ENCODE results near the gene CNTNAP4.

CNTNAP4 gene

DNA sequence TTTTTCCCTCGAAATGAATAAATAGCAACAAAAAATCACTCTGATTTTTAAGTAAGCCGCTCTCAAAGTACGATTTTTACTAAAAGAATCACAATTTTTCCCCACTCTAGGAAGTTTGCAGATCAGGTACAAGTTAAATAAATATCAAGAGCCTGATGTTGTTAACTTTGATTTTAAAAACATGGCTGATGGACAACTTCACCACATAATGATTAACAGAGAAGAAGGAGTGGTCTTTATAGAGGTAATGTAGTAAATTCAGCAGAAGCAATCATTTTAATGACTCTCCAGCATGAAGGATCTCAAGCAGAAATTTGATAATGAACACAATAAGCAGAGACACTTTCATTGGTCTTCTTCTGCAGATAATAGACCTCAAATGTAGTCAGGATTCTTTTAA, 262.4 kb downstream of the CNTNAP4 start:
- FAIRE-seq (no peak), DNase-seq (ENCODE audit: insufficient read length, low spot score) (no peak)
- TF ChIP-seq, protein P1, sequence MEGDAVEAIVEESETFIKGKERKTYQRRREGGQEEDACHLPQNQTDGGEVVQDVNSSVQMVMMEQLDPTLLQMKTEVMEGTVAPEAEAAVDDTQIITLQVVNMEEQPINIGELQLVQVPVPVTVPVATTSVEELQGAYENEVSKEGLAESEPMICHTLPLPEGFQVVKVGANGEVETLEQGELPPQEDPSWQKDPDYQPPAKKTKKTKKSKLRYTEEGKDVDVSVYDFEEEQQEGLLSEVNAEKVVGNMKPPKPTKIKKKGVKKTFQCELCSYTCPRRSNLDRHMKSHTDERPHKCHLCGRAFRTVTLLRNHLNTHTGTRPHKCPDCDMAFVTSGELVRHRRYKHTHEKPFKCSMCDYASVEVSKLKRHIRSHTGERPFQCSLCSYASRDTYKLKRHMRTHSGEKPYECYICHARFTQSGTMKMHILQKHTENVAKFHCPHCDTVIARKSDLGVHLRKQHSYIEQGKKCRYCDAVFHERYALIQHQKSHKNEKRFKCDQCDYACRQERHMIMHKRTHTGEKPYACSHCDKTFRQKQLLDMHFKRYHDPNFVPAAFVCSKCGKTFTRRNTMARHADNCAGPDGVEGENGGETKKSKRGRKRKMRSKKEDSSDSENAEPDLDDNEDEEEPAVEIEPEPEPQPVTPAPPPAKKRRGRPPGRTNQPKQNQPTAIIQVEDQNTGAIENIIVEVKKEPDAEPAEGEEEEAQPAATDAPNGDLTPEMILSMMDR (IDR thresholded peaks at IDR 0.05; ENCODE audit: insufficient read depth, missing control alignments), result no peak

DNA sequence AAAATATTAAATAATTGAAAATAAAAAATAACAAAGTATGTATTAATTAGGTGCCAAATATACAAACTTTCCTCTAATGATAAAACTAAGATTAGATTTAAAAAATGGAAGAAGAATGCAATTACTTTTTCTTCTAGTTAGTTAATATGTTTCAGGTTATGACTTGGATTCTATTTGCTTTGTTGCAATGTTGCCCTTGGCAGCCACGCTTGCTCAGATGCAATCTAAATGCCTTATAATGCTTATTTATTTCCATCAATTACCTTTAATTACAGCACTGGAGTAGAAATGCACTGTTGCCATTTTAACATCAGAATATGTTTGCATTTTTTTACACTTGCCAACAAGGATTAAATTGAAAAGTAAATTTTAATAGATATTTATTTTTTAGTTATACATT, 263.9 kb downstream of the CNTNAP4 start:
- no peak for FAIRE-seq
- TF ChIP-seq, protein P1 (IDR thresholded peaks at IDR 0.05; ENCODE audit: insufficient read depth, missing control alignments), result no peak
- no peak for DNase-seq (ENCODE audit: insufficient read length, low spot score)

DNA sequence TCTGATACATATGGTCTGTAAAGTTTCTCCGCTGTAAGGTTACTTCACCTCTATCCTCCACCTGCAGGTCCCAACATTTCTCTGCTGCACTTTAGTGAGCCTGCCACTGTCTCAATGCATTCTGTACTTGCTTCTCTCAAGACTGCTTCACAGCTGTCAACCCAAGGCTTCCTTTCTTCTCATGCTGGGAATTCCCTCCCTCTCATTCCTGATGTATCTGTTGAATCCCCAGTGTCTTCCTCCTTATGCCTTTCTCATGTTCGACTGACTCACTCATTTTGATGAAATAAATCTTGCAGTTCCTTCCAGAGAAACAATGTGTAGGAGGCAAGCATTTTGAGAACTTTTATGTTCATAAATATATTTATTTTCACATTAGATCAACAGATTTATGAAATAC, 288.3 kb downstream of the CNTNAP4 start:
- TF ChIP-seq, protein P1 (IDR thresholded peaks at IDR 0.05; ENCODE audit: insufficient read depth, missing control alignments), result no peak
- DNase-seq (ENCODE audit: insufficient read length, low spot score) (no peak), FAIRE-seq (no peak)

DNA sequence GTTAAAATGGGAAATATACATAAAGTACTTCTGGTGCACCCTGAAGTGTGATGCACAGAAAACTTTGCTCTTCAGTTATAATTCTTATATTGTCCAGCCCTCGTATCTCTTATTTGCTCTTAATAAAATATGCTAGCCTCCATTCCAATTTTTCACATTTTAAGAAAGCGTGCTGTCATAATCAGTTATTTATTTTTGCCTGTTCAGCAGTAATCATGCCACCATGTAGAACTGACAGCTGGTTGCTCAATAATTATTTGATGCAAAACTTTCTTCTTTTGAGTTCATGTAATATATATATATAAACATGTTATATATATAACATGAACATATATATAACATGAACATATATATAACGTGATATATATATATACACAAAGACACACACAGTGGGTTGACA, 294.6 kb downstream of the CNTNAP4 start:
- TF ChIP-seq, protein P1 (IDR thresholded peaks at IDR 0.05; ENCODE audit: insufficient read depth, missing control alignments), result no peak
- FAIRE-seq, result no peak

DNA sequence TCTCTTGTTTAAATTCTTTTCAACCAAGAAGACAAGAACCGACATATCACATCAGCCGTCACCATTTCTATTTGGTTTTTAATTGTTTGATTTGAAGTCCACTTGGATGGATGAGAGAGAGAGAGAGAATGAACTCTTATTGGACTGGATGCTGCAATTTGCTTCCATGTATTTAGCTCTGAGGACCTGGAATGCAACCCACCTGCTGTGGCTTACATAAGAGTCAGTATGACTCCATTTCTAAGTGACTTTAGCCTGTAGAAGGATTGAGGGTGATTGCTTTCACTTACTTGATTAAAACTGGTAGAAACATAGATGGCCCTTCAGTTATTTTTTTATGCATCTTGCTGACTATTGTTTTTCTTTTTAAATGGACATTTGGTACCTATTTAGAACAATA, 296.1 kb downstream of the CNTNAP4 start:
- FAIRE-seq, result no peak

More for the DNA sequence above, 294.6 kb downstream of the CNTNAP4 start:
- DNase-seq (ENCODE audit: insufficient read length, low spot score), result no peak

DNA sequence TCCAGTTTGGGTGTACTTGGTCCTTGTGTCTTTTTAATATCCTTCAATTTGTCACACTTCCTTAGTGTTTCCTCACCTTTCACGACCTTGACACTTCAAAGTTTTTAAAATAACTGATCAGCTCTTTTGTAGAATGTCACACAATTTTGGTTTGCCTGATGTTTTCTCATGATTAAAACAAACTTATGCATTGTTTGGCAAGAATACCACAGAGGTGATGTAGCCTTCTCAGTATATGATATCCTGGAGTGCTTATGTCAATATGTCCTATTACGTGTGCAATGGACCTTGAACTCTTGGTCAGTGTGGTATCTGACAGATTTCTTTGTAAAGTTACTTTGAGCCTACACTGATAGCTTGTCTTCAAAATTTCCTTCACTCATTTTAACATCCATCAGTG, 297.4 kb downstream of the CNTNAP4 start:
- FAIRE-seq, result no peak
- TF ChIP-seq, protein P1 (IDR thresholded peaks at IDR 0.05; ENCODE audit: insufficient read depth, missing control alignments), result no peak
- DNase-seq (ENCODE audit: insufficient read length, low spot score), result no peak

More for the DNA sequence above, 296.1 kb downstream of the CNTNAP4 start:
- DNase-seq (ENCODE audit: insufficient read length, low spot score), result no peak
- TF ChIP-seq, protein P1 (IDR thresholded peaks at IDR 0.05; ENCODE audit: insufficient read depth, missing control alignments), result no peak

DNA sequence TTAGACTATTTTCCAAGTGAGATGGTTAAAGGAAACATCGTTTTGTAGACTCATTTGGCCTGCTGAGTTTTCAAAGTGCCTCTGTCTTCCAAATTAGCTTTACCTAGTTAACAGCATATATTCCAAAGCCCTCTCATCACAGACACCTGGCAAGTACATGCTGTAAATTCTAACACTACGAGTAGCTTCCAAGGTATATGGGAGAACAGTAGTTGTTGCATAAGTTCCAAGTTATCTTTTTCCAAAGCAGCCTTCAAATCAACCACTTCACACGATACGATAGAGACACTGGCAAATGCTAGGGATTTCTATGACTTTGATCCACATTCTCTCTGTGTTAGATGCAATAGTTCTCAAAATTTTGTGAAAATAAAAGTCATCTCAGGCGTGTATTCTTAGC, 299.3 kb downstream of the CNTNAP4 start:
- DNase-seq (ENCODE audit: insufficient read length, low spot score) (no peak), FAIRE-seq (no peak)
- TF ChIP-seq, protein P1 (IDR thresholded peaks at IDR 0.05; ENCODE audit: insufficient read depth, missing control alignments), result no peak

All from D721Med (cell line).